Posterior cingulate gyrus (tissue), 11 donors: ENCODE data around the gene CLCF1.
"Not testable (repeated sequence)": the region's sequence is repeated elsewhere in the genome, so short reads cannot be mapped to it uniquely, and the experiment has no call there.

Source experiments
- DNase-seq, 10 donors: peaks; one replicate each; pipeline versions ENCODE4 v3.0.0 to v3.0.0-alpha.2; 2020 to 2021; ENCODE audit warnings: mixed read lengths in 3 of 10
- intact Hi-C: fragments of 100-400 bp; cut with DNase I; formaldehyde crosslinking; loops from one replicate; pipeline ENCODE4 v1.15.1; 2023

Gene CLCF1

DNA sequence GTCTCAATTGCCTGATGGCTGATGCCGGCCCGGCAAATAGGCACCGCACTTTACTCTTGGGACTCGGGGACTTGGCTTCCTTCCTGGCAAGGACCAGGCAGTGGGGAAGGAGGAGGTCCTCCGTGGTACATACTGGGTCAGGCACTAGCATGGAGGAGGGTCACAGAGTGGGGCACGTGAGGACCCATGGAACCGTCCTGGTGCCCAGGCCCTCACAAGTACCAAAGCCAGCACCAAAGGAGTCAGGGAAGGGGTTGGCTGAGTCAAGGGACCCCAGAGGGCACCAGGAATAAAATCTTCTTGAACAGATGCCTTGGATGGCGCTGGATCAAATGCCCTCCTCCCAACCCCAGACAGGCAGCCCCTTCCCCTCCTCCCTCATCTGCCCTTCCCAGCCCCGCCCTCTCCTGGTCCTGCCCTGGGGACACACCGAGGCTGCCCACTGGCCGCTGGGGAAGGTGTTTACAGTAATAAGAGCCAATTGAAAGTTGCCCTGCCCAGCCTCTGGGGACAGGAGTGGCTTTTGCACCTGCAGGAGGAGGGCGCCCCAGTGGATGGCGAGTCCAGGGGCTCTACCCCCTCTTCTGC lies 36.5 kb upstream of the CLCF1 start:
- intact Hi-C loops = no loop called here
- DNase-seq = no peak

DNA sequence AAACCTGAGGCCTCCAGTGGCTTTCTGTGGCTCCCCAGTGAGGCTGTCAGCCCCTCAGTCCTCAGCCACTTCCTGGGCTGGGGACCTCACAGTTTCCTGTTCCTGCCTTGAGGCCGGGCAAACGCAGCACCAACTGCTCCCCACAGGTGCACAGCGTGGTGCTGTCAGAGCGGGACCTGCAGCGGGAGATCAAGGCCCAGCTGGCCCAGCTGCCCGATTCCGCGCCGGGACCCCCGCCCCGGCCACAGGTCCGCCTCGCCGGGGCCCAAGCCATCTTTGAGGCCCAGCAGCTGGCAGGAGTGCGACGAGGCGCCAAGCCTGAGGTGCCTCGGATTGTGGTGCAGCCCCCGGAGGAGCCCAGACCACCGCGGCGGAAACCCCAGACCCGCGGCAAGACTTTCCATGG lies 35.9 kb upstream of the CLCF1 start:
- intact Hi-C loops = no loop called here
- DNase-seq = peak in 1 of 10 donors; percentile 80

DNA sequence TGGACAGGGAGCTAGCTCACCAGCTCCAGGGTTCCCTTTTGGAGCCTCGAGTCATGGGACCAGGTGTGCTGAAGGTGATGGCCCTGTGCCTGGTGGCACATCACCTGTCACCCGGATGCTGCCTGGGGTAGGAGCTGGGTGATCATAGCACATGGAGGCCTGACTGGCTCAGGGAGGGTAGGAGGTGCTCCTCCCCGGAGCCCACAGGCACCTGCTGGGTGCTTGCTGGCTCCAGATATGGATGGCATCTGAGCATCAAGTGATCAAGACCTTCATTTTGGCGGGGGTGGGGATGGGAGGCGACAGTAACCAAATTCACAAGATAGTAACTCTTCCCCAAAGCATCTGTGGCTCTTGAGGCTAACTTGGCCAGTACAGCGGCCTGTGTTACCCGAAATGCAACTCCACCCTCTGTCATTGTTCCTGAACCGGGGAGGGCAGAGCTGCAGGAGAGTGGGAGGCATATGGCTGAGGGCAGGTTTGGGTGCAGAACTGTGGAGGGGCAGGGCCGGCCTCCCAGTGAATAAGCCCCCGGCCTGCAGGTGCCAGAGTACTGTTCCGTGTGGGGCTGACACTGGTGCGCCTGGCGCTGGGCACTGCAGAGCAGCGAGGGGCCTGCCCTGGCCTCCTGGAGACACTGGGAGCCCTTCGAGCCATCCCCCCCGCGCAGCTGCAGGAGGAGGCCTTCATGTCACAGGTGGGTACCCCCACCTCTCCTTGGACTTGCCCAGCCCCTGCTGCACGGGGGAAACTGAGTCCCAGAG lies 35.2 kb upstream of the CLCF1 start:
- intact Hi-C loops = no loop called here

DNA sequence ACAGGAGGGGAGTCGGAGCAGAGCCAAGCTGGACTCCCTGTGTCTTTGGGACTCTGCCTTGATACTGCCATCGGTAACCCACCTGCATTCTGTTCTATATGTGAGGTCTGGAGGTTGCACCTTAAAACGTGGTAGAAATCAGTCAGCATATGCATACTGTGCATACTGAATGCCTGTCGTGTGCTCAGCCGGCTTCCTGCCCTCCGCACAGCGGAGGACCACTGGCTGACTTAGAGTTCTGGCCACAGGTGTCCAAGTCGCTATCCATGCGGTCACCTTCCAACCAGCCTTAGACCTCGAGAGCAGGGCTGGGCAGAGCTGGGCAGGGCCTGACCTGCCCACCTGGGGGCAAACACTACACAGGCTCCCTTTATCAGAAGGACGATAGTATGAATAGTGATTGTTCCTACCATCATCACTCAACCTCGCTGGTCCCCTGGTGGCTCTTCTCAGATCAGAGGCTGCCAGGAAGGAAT lies 34.3 kb upstream of the CLCF1 start:
- intact Hi-C loops = no loop called here

More for the DNA sequence above, 35.2 kb upstream of the CLCF1 start:
- DNase-seq = peak in 1 of 10 donors; percentile 84

DNA sequence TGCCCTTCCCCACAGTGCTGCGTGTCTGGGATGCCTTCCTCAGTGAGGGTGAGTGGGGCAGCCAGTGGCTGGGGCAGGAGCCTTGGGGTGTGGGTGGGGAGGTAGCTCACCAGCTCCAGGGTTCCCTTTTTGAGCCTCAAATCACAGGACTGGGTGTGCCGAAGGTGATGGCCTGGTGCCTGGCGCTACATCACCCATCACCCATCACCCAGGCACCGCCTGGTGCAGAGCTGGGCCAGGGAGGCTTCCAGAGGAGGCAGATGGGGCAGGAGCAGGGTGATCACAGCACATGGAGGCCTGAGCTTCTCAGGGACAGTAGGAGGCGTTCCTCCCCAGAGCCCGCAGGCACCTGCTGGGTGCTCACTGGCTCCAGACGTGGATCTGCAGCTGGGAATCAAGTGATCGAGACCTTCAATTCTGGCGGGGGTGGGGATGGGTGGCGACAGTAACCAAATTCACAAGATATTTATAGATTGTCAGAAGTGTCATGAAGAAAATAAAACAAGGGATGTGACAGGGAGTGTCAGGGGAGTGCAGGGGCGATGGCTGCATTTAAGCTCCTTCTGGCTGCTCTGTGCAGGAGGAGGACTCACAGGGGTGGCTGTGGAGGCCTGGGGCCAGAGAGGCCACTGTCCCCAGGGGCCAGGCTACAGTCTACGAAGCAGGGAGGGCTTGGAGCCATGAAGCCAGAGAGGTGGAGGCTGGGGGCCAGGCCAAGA lies 33.7 kb upstream of the CLCF1 start:
- intact Hi-C loops = no loop called here
- peak in 9 of 10 donors; percentile 56 to 95 (median 64) for DNase-seq

More for the DNA sequence above, 34.3 kb upstream of the CLCF1 start:
- peak in 1 of 10 donors; percentile 82 for DNase-seq

DNA sequence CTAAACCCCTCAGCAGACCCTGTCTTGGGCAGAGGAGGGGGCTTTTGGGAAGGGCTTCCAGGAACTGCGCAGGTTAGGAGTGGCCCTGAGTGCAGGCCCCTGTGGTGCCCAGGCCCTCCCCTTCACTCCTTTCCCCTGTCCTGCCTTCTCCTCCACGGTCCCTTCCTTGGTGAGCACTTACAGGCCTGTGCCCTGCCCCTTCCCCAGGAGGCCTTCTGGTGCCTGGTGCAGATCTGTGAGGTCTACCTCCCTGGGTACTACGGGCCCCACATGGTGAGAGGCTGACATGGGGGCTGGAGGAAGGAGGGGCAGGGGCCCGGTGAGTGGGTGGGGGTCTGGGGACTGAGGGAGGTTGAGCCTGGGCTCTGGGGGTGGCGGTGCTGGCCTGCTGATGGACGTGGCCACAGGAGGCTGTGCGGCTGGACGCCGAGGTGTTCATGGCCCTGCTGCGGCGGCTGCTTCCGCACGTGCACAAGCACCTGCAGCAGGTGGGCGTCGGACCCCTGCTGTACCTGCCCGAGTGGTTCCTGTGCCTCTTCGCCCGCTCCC lies 33.1 kb upstream of the CLCF1 start:
- intact Hi-C loops = no loop called here

DNA sequence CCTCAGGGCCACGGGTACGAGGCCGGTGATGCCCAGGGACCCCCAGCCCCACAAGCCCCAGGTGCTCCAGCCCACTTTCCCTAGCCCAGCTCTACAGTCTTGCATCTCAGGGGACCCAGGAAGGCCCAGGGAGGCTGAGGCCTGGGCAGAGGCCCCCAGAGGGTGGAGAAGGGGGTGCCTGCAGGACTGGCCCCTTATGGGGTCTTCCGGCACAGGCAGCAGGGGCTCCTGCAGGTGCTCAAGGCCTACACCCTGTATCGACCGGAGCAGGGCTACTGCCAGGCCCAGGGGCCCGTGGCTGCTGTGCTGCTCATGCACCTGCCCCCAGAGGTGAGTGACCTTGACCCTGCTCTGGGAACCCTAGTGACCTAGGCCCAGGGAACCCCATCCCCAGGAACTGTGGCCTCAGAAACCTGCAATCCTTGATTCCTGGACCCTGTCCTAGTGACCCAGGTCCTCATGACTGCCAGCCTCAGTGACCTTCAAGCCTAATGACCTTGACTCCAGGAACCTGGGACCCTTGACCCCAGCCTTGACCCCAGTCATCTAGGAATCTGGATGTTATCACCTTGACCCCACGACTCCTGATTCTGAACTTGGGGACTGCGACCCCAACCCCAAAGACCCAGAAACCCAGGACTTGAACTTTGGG lies 32.4 kb upstream of the CLCF1 start:
- intact Hi-C loops = no loop called here
- no peak for DNase-seq

More for the DNA sequence above, 33.1 kb upstream of the CLCF1 start:
- DNase-seq = peak in 1 of 10 donors; percentile 80

DNA sequence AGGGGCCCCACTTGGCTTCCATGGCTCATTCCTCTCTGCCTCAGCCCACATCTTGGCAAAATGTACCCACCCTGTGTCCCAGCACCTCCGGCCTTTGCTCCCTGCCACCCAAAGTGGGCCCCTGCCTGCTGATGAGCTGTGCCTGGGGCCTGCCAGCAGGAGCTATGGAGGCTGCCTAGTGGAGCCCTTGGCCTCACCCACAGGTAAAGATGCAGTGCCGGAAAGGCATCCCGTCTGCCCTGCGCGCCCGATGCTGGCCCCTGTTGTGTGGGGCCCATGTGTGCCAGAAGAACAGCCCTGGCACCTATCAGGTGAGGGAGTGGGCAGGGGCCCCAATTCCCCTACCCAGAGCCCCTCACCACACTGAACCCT lies 31.8 kb upstream of the CLCF1 start:
- intact Hi-C loops = no loop called here

DNA sequence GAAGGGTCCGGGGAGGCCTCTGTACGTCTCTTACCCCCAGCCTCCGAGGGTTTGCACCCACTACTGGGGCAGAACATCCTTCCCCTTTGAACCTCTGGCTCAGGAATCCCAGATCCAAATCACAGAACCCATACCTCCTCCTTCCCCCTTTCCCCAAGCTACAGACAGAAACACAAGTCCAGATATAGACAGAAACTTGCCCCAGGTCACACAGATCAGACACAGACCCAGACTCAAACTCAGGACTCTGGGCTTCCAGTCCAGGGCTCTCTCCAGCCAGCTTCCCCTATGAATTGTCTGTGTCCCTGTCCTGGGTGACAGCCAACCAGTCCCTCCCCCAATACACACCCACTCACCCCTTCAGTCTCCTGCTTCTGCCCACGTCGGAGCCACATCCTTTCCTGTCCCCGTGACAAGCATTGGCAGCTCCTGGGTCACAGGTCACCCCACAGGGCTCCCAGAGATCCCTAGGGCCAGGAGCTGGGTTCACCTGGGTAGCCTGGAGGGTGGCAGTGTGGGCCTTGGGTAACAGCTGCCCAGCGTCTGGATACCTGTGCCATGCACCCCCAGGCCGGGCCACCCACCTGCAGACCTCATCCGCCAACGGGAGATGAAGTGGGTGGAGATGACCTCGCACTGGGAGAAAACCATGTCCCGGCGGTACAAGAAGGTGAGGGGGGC lies 31.3 kb upstream of the CLCF1 start:
- peak in 1 of 10 donors; percentile 76 for DNase-seq
- intact Hi-C loops = loop anchor here (5.0 kb wide), 1 partner anchor 103 kb away; the partner anchor contains the start of genes CDK2AP2 and PITPNM1

More for the DNA sequence above, 31.8 kb upstream of the CLCF1 start:
- DNase-seq = peak in 1 of 10 donors; percentile 73

DNA sequence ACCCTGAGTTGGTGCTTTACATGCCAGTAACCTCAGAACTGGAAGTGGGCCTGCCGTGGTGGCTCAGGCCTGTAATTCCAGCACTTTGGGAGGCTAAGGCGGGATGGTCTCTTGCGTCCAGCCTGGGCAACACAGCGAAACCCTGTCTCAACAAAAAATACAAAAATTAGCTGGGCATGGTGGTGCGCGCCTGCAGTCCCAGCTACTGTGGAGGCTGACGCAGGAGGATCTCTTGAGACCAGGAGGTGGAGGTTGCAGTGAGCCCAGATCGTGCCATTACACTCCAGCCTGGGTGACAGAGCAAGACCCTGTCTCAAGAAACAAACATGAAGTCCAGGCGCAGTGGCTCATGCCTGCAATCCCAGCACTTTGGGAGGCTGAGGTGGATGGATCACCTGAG lies 29.7 kb upstream of the CLCF1 start:
- DNase-seq = not testable (repeated sequence)
- intact Hi-C loops = loop anchor here (5.0 kb wide), 1 partner anchor 104 kb away; the partner anchor contains the start of genes CDK2AP2 and PITPNM1

DNA sequence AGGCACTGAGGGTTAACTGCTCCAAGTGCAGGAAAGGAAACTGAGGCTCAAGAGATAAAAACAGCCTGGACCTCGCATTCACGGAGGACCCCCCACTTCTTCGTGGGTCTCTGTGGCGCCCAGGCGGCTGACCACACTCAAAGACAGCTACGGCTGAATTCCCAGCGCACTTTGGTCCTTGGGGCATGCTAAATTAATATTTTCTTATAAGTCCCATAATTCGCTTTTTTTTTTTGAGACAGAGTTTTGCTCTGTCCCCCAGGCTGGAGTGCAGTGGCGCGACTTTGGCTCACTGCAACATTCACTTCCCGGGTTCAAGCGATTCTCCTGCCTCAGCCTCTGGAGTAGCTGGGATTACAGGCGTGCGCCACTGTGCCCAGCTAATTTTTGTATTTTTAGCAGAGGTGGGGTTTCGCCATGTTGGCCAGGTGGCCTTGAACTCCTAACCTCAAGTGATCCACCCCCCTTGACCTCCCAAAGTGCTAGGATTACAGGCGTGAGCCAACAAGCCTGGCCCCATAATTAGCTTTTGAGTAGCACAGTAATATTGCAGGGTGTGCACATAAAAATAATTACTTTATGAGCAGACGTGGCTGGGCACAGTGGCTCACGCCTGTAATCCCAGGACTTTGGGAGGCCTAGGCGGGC lies 28.9 kb upstream of the CLCF1 start:
- not testable (repeated sequence) for DNase-seq
- intact Hi-C loops = loop anchor here (5.0 kb wide), 1 partner anchor 105 kb away; the partner anchor contains the start of genes CDK2AP2 and PITPNM1

DNA sequence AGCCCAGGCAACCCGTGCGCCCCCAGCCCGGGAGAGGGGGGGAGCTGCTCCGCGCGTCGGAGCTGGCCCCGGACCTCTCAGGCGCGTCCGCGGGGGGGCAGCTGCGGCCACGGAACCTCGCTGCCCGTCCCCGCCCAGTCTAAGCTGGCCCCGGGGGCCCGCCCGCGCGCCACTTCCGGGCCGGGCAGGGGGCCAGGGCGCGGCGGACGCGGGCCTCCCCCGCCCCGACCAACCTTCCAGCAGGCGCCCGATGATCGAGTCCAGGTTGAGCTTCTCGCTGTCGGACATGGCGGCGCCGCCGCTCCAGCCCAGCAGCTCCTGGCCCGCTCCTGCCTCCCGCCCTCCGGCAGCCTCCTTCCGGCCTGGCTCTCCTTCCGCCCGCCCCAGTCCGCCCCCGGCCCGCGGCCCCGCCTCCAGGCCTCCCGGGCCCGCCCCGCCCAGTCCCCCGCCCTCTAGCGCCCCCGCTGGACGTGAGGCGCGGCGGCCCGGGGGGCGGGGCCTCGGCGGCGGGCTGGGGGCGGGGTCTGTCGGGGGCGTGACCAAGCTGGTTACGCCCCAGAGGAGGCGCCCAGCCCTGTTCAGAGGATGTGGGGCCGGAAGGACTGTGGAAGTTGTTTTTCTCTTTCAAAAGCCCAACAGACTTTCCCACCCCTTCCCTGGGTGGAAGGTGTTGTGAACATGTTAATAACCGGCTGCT lies 28.2 kb upstream of the CLCF1 start, which contains the start of gene PPP1CA:
PPP1CA (minus strand) TSS at position 364 of the 697 bp plus-strand sequence; CDS start at position 288, 76 bp downstream.
- intact Hi-C loops = loop anchor here (1.0 to 5.0 kb wide), 3 partner anchors 10 to 106 kb away; partner anchors contain the start of genes CDK2AP2, PITPNM1, RAD9A and TMEM134
- peak; percentile 82 to 99 (median 90) for DNase-seq

DNA sequence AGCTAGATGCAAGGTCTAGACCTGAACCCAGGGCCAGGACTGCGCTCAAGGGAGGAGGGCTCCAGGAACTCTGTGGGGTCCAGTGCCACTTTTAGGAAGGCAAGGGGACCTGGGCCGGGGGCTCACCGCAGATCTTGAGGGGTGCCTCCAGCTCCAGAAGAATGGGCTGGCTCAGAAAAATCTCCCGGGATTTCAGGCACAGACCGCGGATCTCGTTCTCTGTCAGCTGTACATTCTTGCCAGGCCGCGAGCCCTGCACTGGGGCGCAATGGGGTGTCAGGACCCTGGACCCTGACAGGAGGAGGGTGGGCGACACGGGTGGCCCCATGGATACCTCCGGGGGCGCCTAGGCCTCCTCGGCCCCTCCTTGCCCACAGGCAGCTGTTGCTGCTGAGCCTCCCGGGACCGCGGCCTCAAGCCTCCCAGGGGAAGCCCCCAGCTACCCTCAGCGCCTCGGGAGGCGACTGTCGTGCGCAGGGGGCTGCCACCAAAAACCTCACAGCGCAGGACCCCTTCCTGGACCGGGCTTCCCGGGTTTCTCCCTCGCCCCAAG lies 27.6 kb upstream of the CLCF1 start:
- intact Hi-C loops = loop anchor here (1.0 to 5.0 kb wide), 3 partner anchors 10 to 106 kb away; partner anchors contain the start of genes CDK2AP2, PITPNM1, RAD9A and TMEM134
- peak in 1 of 10 donors; percentile 87 for DNase-seq

DNA sequence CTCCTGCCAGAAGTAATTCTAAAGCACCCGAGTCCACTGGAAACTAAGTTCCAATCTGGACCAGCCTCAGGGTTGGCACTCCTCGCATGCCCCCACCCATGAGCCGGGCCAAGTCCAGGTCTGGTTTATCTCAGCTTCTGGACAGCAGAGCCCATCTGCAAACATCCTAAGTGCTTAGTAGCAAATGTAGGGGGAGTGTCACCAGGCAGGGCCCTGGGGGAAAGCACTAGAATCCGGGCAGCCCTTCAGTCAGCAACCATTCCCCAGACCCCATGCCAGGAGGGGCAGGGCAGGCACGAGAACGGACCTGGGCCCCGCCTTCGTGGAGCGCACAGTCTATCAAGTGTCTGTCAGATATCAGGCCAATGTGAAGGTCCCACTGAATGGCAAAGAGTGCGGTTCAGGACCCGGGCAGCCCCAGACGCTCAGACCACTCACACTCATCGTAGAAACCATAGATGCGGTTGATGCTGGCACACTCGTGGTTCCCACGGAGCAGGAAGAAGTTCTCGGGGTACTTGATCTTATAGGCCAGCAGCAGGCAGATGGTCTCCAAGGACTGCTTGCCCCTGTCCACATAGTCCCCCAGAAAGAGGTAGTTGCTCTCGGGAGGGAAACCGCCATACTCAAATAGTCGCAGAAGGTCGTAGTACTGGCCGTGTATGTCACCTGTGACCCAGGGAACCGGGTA lies 27.0 kb upstream of the CLCF1 start:
- intact Hi-C loops = loop anchor here (5.0 kb wide), 1 partner anchor 107 kb away; the partner anchor contains the start of genes CDK2AP2 and PITPNM1
- no peak for DNase-seq

DNA sequence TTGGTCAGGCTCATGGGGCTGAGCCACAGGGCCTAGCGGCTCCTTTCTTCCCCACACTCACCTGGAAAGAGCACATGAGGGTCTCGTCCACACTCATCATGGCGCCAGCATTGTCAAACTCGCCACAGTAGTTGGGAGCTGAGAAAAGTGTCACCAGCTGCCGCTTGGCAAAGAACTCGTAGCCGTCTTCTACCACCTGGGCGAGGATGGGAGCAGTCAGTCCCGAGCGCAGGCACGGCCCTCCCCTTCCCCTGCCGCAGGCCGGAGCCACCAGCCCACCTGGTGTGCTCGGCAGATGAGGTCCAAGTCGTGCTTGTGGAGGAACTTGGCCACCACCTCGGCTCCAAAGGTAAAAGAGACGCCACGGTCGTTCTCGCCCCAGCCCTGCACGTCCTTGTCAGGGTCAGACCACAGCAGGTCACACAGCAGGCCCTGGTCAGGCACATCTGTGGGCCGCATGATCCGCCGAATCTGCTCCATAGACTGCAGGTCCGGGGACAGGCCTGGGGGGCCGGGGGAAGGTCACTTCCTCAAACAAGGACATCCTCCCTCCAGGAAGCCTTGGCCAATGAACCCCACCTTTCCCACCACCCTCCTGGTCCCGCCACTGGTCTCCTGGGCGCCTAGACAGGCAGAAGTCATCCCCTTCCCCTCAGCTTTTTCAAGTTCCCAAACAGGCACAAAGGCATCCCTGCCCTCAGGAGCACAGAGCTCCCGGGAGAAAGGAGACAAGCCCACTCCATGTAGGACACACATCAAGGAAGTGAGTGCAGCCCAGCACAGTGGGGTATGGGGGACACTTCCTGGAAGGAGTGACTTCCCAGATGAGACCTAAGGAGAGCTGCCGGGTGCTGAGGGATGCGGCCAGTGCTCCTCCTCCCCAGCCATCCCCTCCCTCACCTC lies 25.5 kb upstream of the CLCF1 start:
- intact Hi-C loops = no loop called here
- no peak for DNase-seq
